ENCODE data around the gene CAV2. TPM values are rescaled to one million over a fixed set of nuclear protein-coding genes. Genes with fewer than 3 reads are reported as not detected.

The CAV2 gene
- total and polyA plus RNA-seq, 2 of the 13 experiments (the other 11 are each of a cell fraction or from before 2014, with no cell fraction given), result 0.09 to 0.18 TPM

DNA sequence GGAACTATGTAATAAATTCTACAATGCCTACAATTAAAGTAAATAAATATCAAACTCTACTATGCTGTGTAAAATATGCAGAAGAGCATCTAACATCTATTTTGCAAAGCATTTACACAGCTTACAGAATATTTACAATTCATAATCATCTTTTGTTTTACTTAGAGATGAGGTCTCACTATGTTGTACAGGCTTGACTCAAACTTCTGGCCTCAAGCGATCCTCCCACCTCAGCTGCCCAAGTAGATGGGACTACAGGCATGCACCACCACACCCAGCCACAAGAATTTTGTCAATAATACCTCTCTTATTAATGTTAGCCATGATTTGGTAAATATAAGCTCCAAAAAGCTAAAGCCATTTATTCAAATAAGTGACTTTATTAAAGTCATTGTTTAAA, 21.9 kb upstream of the CAV2 start (continued):
- TF ChIP-seq, protein P1, sequence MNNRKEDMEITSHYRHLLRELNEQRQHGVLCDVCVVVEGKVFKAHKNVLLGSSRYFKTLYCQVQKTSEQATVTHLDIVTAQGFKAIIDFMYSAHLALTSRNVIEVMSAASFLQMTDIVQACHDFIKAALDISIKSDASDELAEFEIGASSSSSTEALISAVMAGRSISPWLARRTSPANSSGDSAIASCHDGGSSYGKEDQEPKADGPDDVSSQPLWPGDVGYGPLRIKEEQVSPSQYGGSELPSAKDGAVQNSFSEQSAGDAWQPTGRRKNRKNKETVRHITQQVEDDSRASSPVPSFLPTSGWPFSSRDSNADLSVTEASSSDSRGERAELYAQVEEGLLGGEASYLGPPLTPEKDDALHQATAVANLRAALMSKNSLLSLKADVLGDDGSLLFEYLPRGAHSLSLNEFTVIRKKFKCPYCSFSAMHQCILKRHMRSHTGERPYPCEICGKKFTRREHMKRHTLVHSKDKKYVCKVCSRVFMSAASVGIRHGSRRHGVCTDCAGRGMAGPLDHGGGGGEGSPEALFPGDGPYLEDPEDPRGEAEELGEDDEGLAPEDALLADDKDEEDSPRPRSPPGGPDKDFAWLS (CRISPR knock-in tag; IDR thresholded peaks at IDR 0.05; ENCODE audit: borderline replicate concordance), result no peak
- TF ChIP-seq MEIS2 (CRISPR knock-in tag; IDR thresholded peaks at IDR 0.05) (no peak), ZNF749 (CRISPR knock-in tag; IDR thresholded peaks at IDR 0.05; ENCODE audit: borderline replicate concordance) (no peak), ZNF501 (CRISPR knock-in tag; IDR thresholded peaks at IDR 0.05) (no peak)

DNA sequence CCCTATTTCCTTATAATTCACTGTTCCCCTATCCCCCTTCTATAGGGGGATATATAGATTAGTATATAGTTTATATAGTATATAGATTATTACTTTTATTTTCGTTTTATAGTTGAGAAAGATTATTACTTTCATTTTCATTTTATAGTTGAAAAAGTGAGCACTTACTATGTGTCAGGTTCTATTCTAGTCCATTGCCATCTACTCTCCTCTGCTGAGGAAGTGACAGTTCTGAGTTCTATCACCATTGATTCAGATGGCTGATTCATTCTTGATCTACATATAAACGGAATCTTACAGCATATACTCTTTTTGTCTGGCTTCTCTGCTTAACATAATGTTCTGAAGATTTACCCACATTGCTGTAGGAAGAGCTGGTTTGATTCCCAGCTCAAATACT, 20.7 kb upstream of the CAV2 start:
- no peak overlapping the region for H3K4me3 ChIP-seq (replicated peaks in 1 of 3; ENCODE audit: insufficient read depth in 1 of 3, low read depth in 2 of 3, low read length in 3 of 3)
- no peak for FAIRE-seq
- no peak overlapping the region for H3K27ac ChIP-seq (ENCODE audit: extremely low read length, insufficient read depth, low read length)
- ChIA-PET POLR2A (no interaction called here), CTCF (ENCODE audit: low intra/inter-chr PET ratio, low total read pairs) (no interaction called here)
- BruUV-seq (replicated peaks), result no TSS peak
- no peaks in the 10 kb centered on the region for H3K27me3 ChIP-seq (ENCODE audit: control insufficient read depth in 1 of 2, insufficient read depth in 2 of 2, low read length in 2 of 2)
- no peak for DNase-seq (ENCODE audit: low spot score)
- no peaks in the 10 kb centered on the region for H3K79me2 ChIP-seq (ENCODE audit: insufficient read depth, low read length)
- H4K20me1 ChIP-seq (ENCODE audit: insufficient read depth, low read length), result no peaks in the 10 kb centered on the region
- H3K4me2 ChIP-seq (ENCODE audit: low read depth, low read length), result no peak overlapping the region
- H3K4me1 ChIP-seq (ENCODE audit: insufficient read depth, low read length), result no peaks in the 10 kb centered on the region
- no peak overlapping the region for H2AFZ ChIP-seq (ENCODE audit: low read length)
- in situ Hi-C loops (cut with HindIII; ENCODE audit: extremely low pct_ligation_motif_present, low pct_unique_long_range_greater_than_20kb) (no loop called here), intact Hi-C loops (cut with micrococcal nuclease; ENCODE audit: unreplicated experiment) (no loop called here)
- no peak for ATAC-seq
- H3K9me3 ChIP-seq (ENCODE audit: low read length), result no peaks in the 10 kb centered on the region
- TF ChIP-seq RNF2 (conservative IDR thresholded peaks at IDR 0.05; ENCODE audit: low read depth), result no peak
- no peaks in the 10 kb centered on the region for H3K36me3 ChIP-seq (replicated peaks in 1 of 2; ENCODE audit: control insufficient read depth in 1 of 2, insufficient read depth in 2 of 2, low read length in 2 of 2)
- no peak overlapping the region for H3K9ac ChIP-seq (ENCODE audit: insufficient read depth, low read depth, low read length)
- 2% methylated on average over 2 of the region's 2 CpGs for WGBS (ENCODE audit: low lambda C conversion rate)

Data from HepG2 (cell line).